Activated T-cell treated with anti-CD3 and anti-CD28 coated beads, Interleukin-2, amount 50 U/mL, for 1 hour (primary cell): ENCODE data around the gene SLC13A4.
"Not testable (repeated sequence)": the region's sequence is repeated elsewhere in the genome, so short reads cannot be mapped to it uniquely, and the experiment has no call there.

ENCODE experiments used
- DNase-seq: peaks from one replicate; pipeline ENCODE4 v3.0.0-alpha.2; 2020

SLC13A4 gene

DNA sequence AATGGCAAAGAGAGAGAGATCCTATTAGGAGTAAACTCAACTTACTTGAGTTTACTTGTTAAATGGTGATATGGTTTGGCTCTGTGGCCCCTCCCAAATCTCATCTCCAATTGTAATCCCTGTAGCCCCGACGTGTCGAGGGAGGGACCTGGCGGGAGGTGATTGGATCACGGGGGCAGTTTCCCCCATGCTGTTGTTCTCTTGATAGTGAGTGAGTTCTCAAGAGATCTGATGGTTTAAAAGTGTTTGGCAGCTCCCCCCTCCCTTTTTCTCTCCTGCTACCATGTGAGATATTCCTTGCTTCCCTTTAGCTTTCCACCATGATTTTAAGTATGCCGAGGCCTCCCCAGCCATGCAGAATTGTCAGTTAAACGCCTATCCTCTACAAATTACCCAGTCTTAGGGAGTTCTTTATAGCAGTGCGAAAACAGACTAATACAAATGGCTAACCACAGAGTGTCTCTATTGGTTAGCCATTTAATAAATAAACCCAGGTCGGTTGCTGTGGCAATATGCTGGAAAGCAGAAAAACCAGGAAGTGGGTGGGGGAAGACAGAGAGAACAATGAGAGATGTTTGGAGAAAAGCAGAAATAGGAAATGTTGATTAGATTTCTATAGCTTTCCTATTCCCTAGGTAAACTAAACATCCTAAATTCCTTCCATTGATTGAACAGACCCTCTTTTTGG, 68.7 kb downstream of the SLC13A4 start:
- no peak for DNase-seq

DNA sequence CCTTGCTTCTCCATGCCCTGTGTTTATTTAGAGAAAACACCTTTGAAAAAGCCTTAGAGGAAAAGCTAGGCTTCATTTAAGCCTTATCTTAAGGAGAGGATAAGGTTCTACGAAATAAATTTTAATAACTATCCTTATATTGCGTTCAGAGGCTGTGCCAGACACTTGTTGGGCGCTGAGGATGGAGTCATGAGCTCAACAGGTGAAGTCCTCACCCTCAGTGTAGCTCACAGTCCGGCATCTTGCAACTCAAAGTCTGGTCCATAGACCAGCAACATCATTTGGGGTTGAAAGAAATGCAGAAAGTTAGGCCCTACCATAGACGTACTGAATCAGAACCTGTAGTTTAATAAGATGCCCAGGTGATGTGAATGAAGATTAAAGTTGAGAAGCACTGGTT, 69.4 kb downstream of the SLC13A4 start:
- DNase-seq: no peak

DNA sequence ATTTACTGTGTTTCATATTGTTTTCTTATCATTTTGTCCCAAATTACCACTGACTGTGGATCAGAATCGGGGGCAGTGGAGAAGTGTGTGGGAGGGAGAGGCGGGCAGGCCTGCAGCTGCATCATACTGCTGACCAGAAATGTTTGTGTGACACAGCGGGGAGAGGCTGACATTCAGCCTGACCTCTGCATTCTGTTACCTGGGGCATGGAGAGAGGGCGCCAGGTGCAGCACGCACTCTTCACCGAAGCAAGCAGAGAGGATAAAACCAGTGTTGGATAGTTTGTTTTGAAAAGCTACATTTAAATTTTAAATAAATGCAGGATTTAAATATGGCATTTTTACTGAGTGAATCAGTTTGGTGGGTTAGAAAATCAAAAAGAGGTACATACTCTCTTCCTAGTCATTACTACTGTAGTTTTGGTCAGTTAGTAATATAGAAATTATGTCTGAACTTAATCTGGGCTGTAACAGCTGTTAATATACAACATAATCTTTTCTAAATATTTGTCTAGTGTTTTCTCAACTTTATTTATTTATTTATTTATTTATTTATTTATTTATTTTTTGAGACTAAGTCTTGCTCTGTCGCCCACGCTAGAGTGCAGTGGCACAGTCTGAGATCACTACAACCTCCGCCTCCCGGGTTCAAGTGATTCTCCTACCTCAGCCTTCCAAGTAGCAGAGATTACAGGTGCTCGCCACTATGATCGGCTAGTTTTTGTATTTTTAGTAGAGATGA, 74.5 kb downstream of the SLC13A4 start:
- no peak for DNase-seq

DNA sequence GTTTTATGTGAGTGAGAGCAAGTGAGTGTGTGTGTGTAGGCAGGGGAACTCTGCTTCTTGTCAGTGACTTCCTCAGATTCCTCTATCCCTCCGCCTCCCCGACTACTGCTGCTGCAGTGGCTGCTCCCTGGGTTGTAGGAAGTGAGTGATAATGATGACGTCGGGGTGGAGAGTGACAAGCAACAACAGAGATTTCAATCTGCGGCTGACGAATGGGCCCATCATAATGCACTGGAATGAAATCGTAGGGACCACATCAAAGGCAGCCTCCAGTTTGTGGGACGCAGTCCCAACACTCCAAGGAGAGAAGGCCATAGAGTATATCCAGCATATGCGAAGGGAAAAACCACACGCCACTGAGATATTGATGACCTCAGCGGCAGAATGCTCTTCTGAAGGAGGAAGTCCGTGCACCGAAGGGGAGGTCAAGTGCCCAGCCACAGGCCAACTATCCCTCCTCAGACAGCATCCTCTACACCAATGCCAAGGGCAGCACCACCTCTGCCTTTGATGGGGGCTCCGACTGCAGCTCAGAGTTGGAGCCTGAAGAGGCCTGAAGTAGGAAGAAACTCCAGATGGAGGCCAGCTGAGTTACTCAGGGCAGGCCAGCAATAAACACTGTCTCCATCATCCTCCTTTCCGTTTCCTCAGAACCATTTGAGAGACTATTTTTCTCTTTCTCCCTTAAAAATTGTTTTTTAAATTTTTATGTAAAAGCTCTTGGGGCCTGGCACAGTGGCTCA, 77.0 kb downstream of the SLC13A4 start:
- DNase-seq: no peak

DNA sequence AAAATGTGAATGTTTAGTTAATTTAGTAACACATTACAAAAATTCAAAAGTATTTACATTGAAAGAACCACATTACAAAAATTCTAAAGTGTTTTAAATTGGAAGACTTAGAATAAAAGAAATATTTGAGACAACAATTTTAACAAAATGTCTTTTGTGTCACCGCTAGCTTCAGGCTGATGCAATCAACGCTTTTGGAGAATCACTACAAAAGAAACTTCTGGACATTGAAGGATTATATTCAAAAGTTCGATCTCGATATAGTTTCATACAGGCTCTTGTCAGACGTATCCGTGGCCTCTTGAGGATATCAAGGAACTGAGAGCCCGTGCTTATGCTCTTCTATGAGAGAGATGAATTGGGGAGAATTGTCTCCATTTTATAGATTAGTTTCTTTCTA, 79.8 kb downstream of the SLC13A4 start:
- no peak for DNase-seq

DNA sequence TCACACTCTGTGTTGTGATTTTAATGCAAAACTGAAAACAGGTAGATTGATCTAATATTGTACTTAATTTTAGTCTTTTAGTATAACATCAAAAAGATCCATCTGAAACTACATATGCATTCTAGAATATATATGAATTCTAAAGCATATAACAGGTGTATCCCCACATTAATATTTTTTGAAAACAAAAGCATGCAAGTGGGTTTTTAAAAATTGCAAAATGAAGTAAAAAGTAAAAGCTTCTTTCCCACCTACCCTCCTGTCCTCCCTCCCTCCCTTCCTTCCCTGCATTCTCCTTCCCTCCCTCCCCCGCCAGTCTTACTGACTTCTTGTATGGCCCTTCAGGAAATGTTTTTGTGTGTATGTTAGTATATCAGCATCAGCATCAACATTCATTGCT, 80.2 kb downstream of the SLC13A4 start:
- no peak for DNase-seq

DNA sequence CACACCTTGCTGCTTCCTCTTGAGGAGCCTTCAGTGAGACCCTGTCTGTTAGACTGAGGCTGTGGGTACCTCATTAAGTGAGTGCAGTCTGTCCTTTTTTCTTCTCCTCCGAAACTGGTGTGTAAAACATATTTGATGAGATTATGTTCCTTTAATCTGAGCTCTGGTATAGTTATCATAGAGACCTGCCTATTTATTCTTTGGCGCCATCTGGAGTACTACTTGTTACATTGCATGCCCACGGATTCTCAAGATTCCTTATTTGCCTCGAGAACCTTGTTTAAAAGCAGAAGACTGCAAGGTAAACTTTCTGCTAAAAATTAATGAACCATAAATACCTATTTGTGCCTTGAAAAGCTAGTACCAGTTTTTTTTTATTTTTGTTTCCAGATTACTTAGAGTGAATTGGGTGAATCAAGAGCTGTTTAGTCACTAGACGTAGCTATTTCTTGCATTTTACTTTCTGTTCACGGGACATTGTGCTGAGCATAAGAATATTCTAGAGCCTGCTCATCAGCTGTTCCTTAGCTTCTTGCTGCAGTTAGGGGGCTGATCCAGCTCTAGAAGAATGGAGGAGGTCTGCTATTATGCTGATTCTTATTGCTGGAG, 82.6 kb downstream of the SLC13A4 start:
- no peak for DNase-seq

DNA sequence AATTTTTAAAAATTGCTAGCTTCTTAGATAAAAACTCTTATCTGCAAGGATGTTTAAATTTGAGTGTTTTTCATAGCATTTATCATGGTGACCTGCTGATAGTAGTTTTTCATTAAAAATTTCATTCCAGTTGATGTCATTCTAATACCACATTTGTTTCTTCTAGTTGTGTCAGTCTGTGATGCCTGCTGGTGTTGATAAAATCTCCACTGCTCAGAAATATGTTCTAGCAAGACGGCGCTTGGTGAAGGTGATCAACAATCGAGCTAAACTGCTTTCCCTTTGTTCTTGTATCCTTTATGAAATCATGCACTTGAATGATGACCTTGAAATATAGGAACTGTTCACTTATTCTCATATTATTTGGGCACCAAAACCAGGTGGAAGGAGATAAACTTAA, 83.3 kb downstream of the SLC13A4 start:
- DNase-seq: no peak

DNA sequence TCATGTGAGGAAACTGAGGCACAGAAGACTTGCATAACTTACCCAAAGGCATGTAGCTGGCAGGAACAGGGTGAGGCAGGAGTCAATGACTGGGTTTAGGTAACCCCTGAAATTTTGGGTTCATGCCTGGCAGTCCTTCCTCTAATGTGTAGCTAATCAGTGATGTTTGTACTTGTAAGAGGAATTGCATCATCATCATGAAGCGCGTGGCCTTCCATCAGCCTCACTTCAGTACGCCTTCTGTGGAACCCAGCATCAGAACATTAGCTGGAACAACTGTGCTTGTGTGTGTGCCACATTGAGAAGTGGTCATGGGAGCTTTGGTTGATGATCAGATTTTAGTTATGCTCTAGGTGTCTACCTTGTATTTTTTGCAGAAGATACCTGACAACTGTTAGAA, 83.8 kb downstream of the SLC13A4 start:
- DNase-seq: no peak

DNA sequence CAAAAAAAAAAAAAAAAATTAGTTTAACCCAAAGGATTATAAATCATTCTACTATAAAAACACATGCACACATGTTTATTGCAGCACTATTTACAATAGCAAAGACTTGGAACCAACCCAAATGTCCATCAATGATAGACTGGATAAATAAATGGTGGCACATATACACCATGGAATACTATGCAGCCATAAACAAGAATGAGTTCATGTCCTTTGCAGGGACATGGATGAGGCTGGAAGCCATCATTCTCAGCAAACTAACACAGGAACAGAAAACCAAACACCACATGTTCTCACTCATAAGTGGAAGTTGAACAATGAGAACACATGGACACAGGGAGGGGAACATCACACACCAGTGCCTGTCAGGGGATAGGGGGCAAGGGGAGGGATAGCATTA, 88.3 kb downstream of the SLC13A4 start:
- not testable (repeated sequence) for DNase-seq

DNA sequence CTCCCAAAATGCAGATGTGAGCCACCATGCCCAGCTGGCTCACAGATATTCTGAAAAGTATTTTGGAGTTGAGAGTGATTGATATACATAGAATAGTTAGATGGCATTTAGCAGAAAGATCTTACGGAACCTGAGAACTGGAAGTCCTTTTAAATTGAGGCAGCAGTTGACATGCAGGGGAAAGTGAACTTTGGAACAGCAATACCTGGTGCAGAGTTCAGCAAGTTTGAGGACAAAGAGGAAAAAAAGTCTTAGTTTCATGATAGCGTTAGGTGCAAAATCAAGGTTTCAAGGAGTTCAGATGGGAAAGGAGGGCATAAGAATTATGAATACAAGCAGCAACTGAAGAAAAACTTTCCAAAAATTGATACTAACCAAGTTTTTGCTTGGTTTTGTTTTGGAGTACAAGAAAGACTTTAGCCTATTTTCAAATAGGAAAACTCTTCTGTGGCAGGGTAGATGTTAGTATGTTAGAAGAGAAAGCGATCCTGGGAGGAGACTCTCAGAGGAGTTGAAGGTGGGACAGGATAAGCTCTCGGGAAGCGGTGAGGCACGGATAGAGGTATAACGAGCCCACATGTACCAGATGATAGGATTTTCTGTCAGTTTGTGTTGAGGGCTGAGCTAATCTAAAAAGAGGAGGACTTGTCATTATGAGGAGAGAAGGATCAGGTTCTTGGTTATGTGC, 93.7 kb downstream of the SLC13A4 start:
- no peak for DNase-seq
